B cell (primary cell): Measurements from ENCODE around the gene PLD1. TPM values are rescaled to one million over a fixed set of nuclear protein-coding genes. Genes with fewer than 3 reads are reported as not detected.

Source experiments
- ATAC-seq: fragments of 200-7000 bp; cut with Tn5 transposase; one replicate; pipeline ENCODE4 v1.10.0; 2021; ENCODE audit warnings: low read depth, mild to moderate bottlenecking, moderate number of reproducible peaks, moderate library complexity
- CTCF ChIA-PET: fragments of 350-600 bp; sonication (Branson Sonifier 250); formaldehyde crosslinking; loops from one replicate; lab custom pipeline; 2021; ENCODE audit warnings: antibody characterized with exemption, inconsistent platforms; lab: Charles Lee
- POLR2A ChIA-PET: fragments of 350-600 bp; sonication (Branson Sonifier 250); formaldehyde crosslinking; loops from one replicate; lab custom pipeline; 2021; ENCODE audit warnings: antibody characterized with exemption; lab: Charles Lee
- DNase-seq: peaks from one replicate; pipeline ENCODE4 v3.0.0; 2013
- H2AFZ ChIP-seq: 2 replicates; pipeline ENCODE4 v1.6.1; 2012; ENCODE audit warnings: mild to moderate bottlenecking, low read depth, low read length; ENCODE audit not compliant: insufficient read depth, poor library complexity, severe bottlenecking
- H3K27ac ChIP-seq, 2 donors: 1 replicate in 1 of 2; 2 replicates in 1 of 2; pipeline ENCODE4 v1.5.1; 2012 to 2013; ENCODE audit warnings: low read length in 2 of 2, mild to moderate bottlenecking in 2 of 2, moderate library complexity in 1 of 2
- H3K27me3 ChIP-seq, 4 experiments: fragments of 200-600 bp in 1 of 4; sonication (generic) in 1 of 4; replicated peaks in 1 of 4; 1 replicate in 2 of 4; 2 replicates in 2 of 4; pipeline versions ENCODE4 v1.6.1 to v1.7.0; 2013 to 2016; ENCODE audit warnings: low read length in 3 of 4, mild to moderate bottlenecking in 2 of 4, mixed read lengths in 1 of 4, moderate library complexity in 1 of 4; ENCODE audit not compliant: insufficient read depth in 4 of 4, control insufficient read depth in 3 of 4; ENCODE audit errors: control extremely low read depth in 1 of 4
- H3K36me3 ChIP-seq, 2 experiments: replicated peaks in 1 of 2; 1 replicate in 1 of 2; 2 replicates in 1 of 2; pipeline versions ENCODE4 v1.6.1 to v1.7.1; 2013; ENCODE audit warnings: low read length in 1 of 2; ENCODE audit not compliant: insufficient read depth in 2 of 2, control insufficient read depth in 1 of 2; ENCODE audit errors: control extremely low read depth in 1 of 2, extremely low read depth in 1 of 2
- H3K4me1 ChIP-seq, 2 donors: fragments of 200-600 bp in 1 of 2; sonication (generic) in 1 of 2; 1 replicate in 1 of 2; 2 replicates in 1 of 2; pipeline versions ENCODE4 v1.5.1 to v1.6.1; 2013 to 2017; ENCODE audit warnings: low read length in 2 of 2; ENCODE audit not compliant: control insufficient read depth in 2 of 2, insufficient read depth in 2 of 2
- H3K4me2 ChIP-seq: replicated peaks from 2 replicates; pipeline ENCODE3; 2012; ENCODE audit warnings: mild to moderate bottlenecking, low read depth, low read length; ENCODE audit not compliant: poor library complexity, severe bottlenecking
- H3K4me3 ChIP-seq, 5 experiments: fragments of 200-600 bp in 1 of 5; sonication (generic) in 1 of 5; 1 replicate in 3 of 5; 2 replicates in 2 of 5; pipeline versions ENCODE4 v1.5.1 to v1.7.0; 2011 to 2016; ENCODE audit warnings: low read length in 4 of 5, mild to moderate bottlenecking in 4 of 5, low read depth in 2 of 5, control low read depth in 1 of 5, moderate library complexity in 1 of 5; ENCODE audit not compliant: insufficient read depth in 1 of 5; ENCODE audit errors: control extremely low read depth in 1 of 5, extremely low read depth in 1 of 5
- H3K79me2 ChIP-seq: fragments of 200-600 bp; sonication (generic); one replicate; pipeline ENCODE4 v1.6.0; 2016; ENCODE audit warnings: low read length; ENCODE audit not compliant: control insufficient read depth, insufficient read depth
- H3K9ac ChIP-seq: fragments of 200-600 bp; sonication (generic); 2 replicates; pipeline ENCODE4 v1.6.1; 2017; ENCODE audit warnings: mild to moderate bottlenecking, low read length, moderate library complexity
- H3K9me3 ChIP-seq, 3 donors: one replicate each; pipeline versions ENCODE4 v1.6.1 to v1.7.1; 2013; ENCODE audit warnings: low read length in 2 of 3; ENCODE audit not compliant: control insufficient read depth in 2 of 3, insufficient read depth in 1 of 3; ENCODE audit errors: control extremely low read depth in 1 of 3
- H4K20me1 ChIP-seq: 2 replicates; pipeline ENCODE4 v1.6.0; 2012; ENCODE audit warnings: mild to moderate bottlenecking, low read length; ENCODE audit not compliant: insufficient read depth, control insufficient read depth, poor library complexity, severe bottlenecking
- H3K27ac Mint-ChIP-seq: one replicate; pipeline ENCODE4 v1.8.0; 2021; ENCODE audit warnings: mixed read lengths
- H3K27me3 Mint-ChIP-seq: one replicate; pipeline ENCODE4 v1.8.0; 2021; ENCODE audit warnings: mixed read lengths
- H3K4me1 Mint-ChIP-seq: one replicate; pipeline ENCODE4 v1.8.0; 2021; ENCODE audit warnings: mixed read lengths
- H3K4me3 Mint-ChIP-seq: one replicate; pipeline ENCODE4 v1.8.0; 2021; ENCODE audit warnings: mixed read lengths
- H3K9me3 Mint-ChIP-seq: one replicate; pipeline ENCODE4 v1.8.0; 2022; ENCODE audit warnings: mixed read lengths; ENCODE audit not compliant: insufficient read depth
- EZH2 ChIP-seq: IDR thresholded peaks from 2 replicates; pipeline ENCODE4 v1.6.1; 2012; ENCODE audit warnings: borderline replicate concordance, low read depth, mild to moderate bottlenecking, moderate library complexity, low read length; ENCODE audit not compliant: insufficient read depth, poor library complexity, severe bottlenecking
- WGBS: methylation state at CpG from one replicate; pipeline ENCODE4 v1.1.5; 2013; ENCODE audit warnings: missing lambda C conversion rate; ENCODE audit not compliant: insufficient coverage; 5-methylcytosine and 5-hydroxymethylcytosine counted together
- intact Hi-C: fragments of 100-400 bp; cut with micrococcal nuclease; formaldehyde crosslinking; loops from one replicate; pipeline ENCODE4 v1.10.0; 2022
- polyA plus RNA-seq: library from polyadenylated mRNA; depleted of rRNA; stranded (reverse); fragments of >200 nt; gene quantifications from 2 replicates; pipeline ENCODE4 v1.2.3, GENCODE V29; 2012
- total RNA-seq, 2 donors: library from RNA; stranded (reverse); fragments of 120-200 nt in 1 of 2; gene quantifications; 1 replicate in 1 of 2; 2 replicates in 1 of 2; pipeline versions ENCODE4 v1.2.3 to v1.2.4, GENCODE V29; 2013 to 2022
- TF ChIP-seq, protein P1 (sequence below): fragments of 200-600 bp; IDR thresholded peaks from one replicate; pipeline ENCODE4 v1.8.0; 2022; ENCODE audit warnings: antibody characterized with exemption, mild to moderate bottlenecking

PLD1 gene
- total and polyA plus RNA-seq, 2 donors (not counting 1 experiment from before 2014, with no cell fraction given): 0.24 to 0.52 TPM

DNA sequence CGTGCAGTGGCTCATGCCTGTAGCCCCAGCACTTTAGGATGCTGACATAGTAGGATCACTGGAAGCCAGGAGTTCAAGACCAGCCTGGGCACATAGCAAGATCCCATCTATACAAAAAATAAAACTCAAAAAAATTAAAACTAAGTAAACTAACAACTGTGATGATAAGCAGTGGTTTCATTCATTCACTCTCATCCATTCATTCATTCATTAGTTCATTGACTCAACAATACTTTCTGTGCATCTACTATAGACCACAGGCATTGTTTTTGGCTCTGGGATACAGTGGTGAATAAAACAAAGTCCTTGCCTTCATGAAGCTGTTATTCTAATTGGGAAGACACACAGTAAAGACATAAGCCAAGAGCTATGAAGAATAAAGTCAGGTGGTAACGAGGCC lies 25.3 kb upstream of the PLD1 start:
- CTCF ChIA-PET: interaction anchor here (1.1 kb wide), 1 partner anchor 649 kb away, joined by 3 read pairs; no protein-coding TSS in a partner anchor

DNA sequence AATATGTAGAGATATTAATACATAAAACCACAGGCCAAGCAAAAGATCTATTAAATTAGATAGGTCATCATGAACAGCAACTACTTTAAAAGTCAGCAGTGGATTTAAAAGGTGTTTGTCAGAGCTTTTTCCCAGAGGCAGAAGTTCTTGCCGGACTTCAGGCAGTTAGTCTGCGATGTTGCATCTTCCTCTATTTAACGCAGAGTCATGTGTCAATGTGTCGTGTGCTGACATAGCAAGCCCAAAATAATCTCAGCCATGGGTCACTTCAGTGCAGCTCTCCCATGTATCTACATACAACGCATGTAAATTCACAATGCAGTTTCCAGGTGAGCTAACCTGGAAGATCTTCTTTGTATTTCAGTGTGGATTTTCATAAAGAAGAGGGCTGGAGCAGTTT lies 24.8 kb upstream of the PLD1 start:
- Histone ChIP-seq H3K4me2 (no peak overlapping the region), H3K27me3 (no peaks in the 10 kb centered on the region), H4K20me1 (no peaks in the 10 kb centered on the region), H3K9me3 (no peaks in the 10 kb centered on the region), H3K9ac (no peak overlapping the region), H2AFZ (no peak overlapping the region), H3K27ac (no peak overlapping the region), H3K4me3 (no peak overlapping the region), H3K79me2 (no peaks in the 10 kb centered on the region), H3K36me3 (no peaks in the 10 kb centered on the region), H3K4me1 (no peaks in the 10 kb centered on the region)
- 88% methylated on average over 4 of the region's 5 CpGs for WGBS
- no peak overlapping the region for H3K4me3 Mint-ChIP-seq
- TF ChIP-seq, protein P1, sequence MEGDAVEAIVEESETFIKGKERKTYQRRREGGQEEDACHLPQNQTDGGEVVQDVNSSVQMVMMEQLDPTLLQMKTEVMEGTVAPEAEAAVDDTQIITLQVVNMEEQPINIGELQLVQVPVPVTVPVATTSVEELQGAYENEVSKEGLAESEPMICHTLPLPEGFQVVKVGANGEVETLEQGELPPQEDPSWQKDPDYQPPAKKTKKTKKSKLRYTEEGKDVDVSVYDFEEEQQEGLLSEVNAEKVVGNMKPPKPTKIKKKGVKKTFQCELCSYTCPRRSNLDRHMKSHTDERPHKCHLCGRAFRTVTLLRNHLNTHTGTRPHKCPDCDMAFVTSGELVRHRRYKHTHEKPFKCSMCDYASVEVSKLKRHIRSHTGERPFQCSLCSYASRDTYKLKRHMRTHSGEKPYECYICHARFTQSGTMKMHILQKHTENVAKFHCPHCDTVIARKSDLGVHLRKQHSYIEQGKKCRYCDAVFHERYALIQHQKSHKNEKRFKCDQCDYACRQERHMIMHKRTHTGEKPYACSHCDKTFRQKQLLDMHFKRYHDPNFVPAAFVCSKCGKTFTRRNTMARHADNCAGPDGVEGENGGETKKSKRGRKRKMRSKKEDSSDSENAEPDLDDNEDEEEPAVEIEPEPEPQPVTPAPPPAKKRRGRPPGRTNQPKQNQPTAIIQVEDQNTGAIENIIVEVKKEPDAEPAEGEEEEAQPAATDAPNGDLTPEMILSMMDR: no peak
- no peak for TF ChIP-seq EZH2
- H3K9me3 Mint-ChIP-seq: no peaks in the 10 kb centered on the region
- intact Hi-C loops: no loop called here
- no peak for ATAC-seq
- H3K27me3 Mint-ChIP-seq: peaks cover 3% of the 10 kb centered on the region
- no peak for DNase-seq
- ChIA-PET POLR2A (no interaction called here), CTCF (interaction anchor here (1.1 kb wide), 1 partner anchor 648 kb away, joined by 3 read pairs; no protein-coding TSS in a partner anchor)
- H3K27ac Mint-ChIP-seq: no peak overlapping the region
- no peaks in the 10 kb centered on the region for H3K4me1 Mint-ChIP-seq

More for the DNA sequence above, 25.3 kb upstream of the PLD1 start:
- Histone ChIP-seq H3K79me2 (no peaks in the 10 kb centered on the region), H3K4me3 (no peak overlapping the region), H3K9me3 (no peaks in the 10 kb centered on the region), H3K27ac (no peak overlapping the region), H3K36me3 (no peaks in the 10 kb centered on the region), H3K27me3 (no peaks in the 10 kb centered on the region), H3K4me2 (no peak overlapping the region), H2AFZ (no peak overlapping the region), H4K20me1 (no peaks in the 10 kb centered on the region), H3K9ac (no peak overlapping the region), H3K4me1 (no peaks in the 10 kb centered on the region)
- no peaks in the 10 kb centered on the region for H3K4me1 Mint-ChIP-seq
- no peak for TF ChIP-seq EZH2
- TF ChIP-seq, protein P1: no peak
- peaks cover 3% of the 10 kb centered on the region for H3K27me3 Mint-ChIP-seq
- intact Hi-C loops: no loop called here
- H3K4me3 Mint-ChIP-seq: no peak overlapping the region
- WGBS: 80% methylated on average over 1 of the region's 2 CpGs
- POLR2A ChIA-PET: no interaction called here
- H3K9me3 Mint-ChIP-seq: no peaks in the 10 kb centered on the region
- H3K27ac Mint-ChIP-seq: no peak overlapping the region
- DNase-seq (no peak), ATAC-seq (no peak)
